HepG2 (cell line): Measurements from ENCODE around the gene SLC25A25. TPM values are rescaled to one million over a fixed set of nuclear protein-coding genes. Genes with fewer than 3 reads are reported as not detected.
A peak's percentile ranks its signal among the peaks of the same experiment; 100 is the strongest.

Experiments
- CENPT ChIP-seq: sonication (generic); formaldehyde crosslinking; IDR thresholded peaks from 2 replicates; pipeline ENCODE4 v1.8.0; 2022; ENCODE audit warnings: low read depth, mild to moderate bottlenecking, moderate library complexity, missing genetic modification reagents
- FOSL1 ChIP-seq: sonication (generic); formaldehyde crosslinking; IDR thresholded peaks from 2 replicates; pipeline ENCODE4 v1.9.0; 2021; ENCODE audit warnings: missing genetic modification reagents, borderline replicate concordance
- HDAC2 ChIP-seq: sonication (generic); formaldehyde crosslinking; IDR thresholded peaks from 2 replicates; pipeline ENCODE4 v1.4.0; 2020; ENCODE audit warnings: missing genetic modification reagents
- MLXIP ChIP-seq: sonication (generic); formaldehyde crosslinking; IDR thresholded peaks from 2 replicates; pipeline ENCODE4 v1.9.0; 2021; ENCODE audit warnings: missing genetic modification reagents, borderline replicate concordance
- PRDM15 ChIP-seq: sonication (generic); formaldehyde crosslinking; IDR thresholded peaks from 2 replicates; pipeline ENCODE4 v1.4.0; 2020; ENCODE audit warnings: missing genetic modification reagents
- RAD21 ChIP-seq: fragments of 450-650 bp; formaldehyde crosslinking; IDR thresholded peaks from 2 replicates; pipeline ENCODE4 v1.5.0; 2020; ENCODE audit warnings: mild to moderate bottlenecking
- RAD51 ChIP-seq: fragments of 450-650 bp; IDR thresholded peaks from 2 replicates; pipeline ENCODE4 v1.6.1; 2016; ENCODE audit warnings: borderline replicate concordance
- ZBTB38 ChIP-seq: sonication (generic); formaldehyde crosslinking; IDR thresholded peaks from 2 replicates; pipeline ENCODE4 v1.5.1; 2020; ENCODE audit warnings: mild to moderate bottlenecking, missing genetic modification reagents
- ZMYM2 ChIP-seq: sonication (generic); formaldehyde crosslinking; IDR thresholded peaks from 2 replicates; pipeline ENCODE4 v1.8.0; 2022; ENCODE audit warnings: mild to moderate bottlenecking, missing genetic modification reagents
- ZNF20 ChIP-seq: sonication (generic); formaldehyde crosslinking; IDR thresholded peaks from 2 replicates; pipeline ENCODE4 v1.4.0; 2020; ENCODE audit warnings: mild to moderate bottlenecking, moderate library complexity, missing genetic modification reagents
- ZNF280B ChIP-seq: sonication (generic); formaldehyde crosslinking; IDR thresholded peaks from 2 replicates; pipeline ENCODE4 v1.5.0; 2020; ENCODE audit warnings: missing genetic modification reagents, mild to moderate bottlenecking, borderline replicate concordance
- ZNF343 ChIP-seq: sonication (generic); formaldehyde crosslinking; IDR thresholded peaks from 2 replicates; pipeline ENCODE4 v1.4.0; 2020; ENCODE audit warnings: mild to moderate bottlenecking, missing genetic modification reagents
- ZNF432 ChIP-seq: sonication (generic); formaldehyde crosslinking; IDR thresholded peaks from 2 replicates; pipeline ENCODE4 v1.5.0; 2020; ENCODE audit warnings: missing genetic modification reagents, mild to moderate bottlenecking, borderline replicate concordance
- ZNF577 ChIP-seq: sonication (generic); formaldehyde crosslinking; IDR thresholded peaks from 2 replicates; pipeline ENCODE4 v1.4.0; 2020; ENCODE audit warnings: mild to moderate bottlenecking, low read depth, missing genetic modification reagents, borderline replicate concordance
- ZNF609 ChIP-seq: sonication (generic); formaldehyde crosslinking; IDR thresholded peaks from 2 replicates; pipeline ENCODE4 v1.4.0; 2020; ENCODE audit warnings: mild to moderate bottlenecking, missing genetic modification reagents, borderline replicate concordance
- polyA plus RNA-seq, 8 experiments: library from polyadenylated mRNA; depleted of rRNA in 3 of 8; stranded (reverse) in 7 of 8; unstranded in 1 of 8; fragments of >200 nt; fragmentation: Illumina TruSeq in 4 of 8; extraction: Trizol in 4 of 8; gene quantifications; 2 replicates each; pipeline versions ENCODE4 v1.2.1 to v1.2.3, GENCODE V29; 2011 to 2016; ENCODE audit warnings: low read depth in 4 of 8, missing spikeins in 1 of 8, mixed read lengths in 1 of 8; ENCODE audit not compliant: insufficient read depth in 1 of 8
- total RNA-seq, 5 experiments: library from RNA; depleted of rRNA; stranded (reverse); fragments of >200 nt; fragmentation: Illumina TruSeq; extraction: Trizol; gene quantifications; 2 replicates each; pipeline ENCODE4 v1.2.3, GENCODE V29; 2016; ENCODE audit warnings: low read depth in 1 of 5

The SLC25A25 gene
- total and polyA plus RNA-seq, 2 of the 13 experiments (the other 11 are each of a cell fraction or from before 2014, with no cell fraction given) = 10.5 to 24.8 TPM

- no peak for TF ChIP-seq RAD21 (CRISPR knock-in tag)
- no peak for TF ChIP-seq PRDM15 (CRISPR knock-in tag)
- TF ChIP-seq ZMYM2 (CRISPR knock-in tag) = 0 out of 2 replicates have a peak, but pooled peaks have one; percentile 21
- no peak for TF ChIP-seq ZNF609 (CRISPR knock-in tag)
- TF ChIP-seq ZNF280B (CRISPR knock-in tag) = no peak
- TF ChIP-seq FOSL1 = no peak
- no peak for TF ChIP-seq MLXIP (CRISPR knock-in tag)
- no peak for TF ChIP-seq ZNF432 (CRISPR knock-in tag)
- TF ChIP-seq HDAC2 = peak; percentile 52; the same call in 1 of the 2 replicates
- TF ChIP-seq ZNF343 (CRISPR knock-in tag) = no peak
- TF ChIP-seq CENPT (CRISPR knock-in tag) = no peak
- peak; percentile 43; the same call in 1 of the 2 replicates for TF ChIP-seq ZBTB38 (CRISPR knock-in tag)
- no peak for TF ChIP-seq ZNF20 (CRISPR knock-in tag)
- no peak for TF ChIP-seq RAD51
- TF ChIP-seq ZNF577 = no peak
These were observed 10.9 kb upstream of the SLC25A25 start (continued) for GRCh38 chr9:128056887-128057723.
